OCI-LY7 (cell line): ENCODE data around the gene FRAS1. TPM values are rescaled to one million over a fixed set of nuclear protein-coding genes. Genes with fewer than 3 reads are reported as not detected.

ENCODE experiments used
- BruUV-seq: library from RNA; stranded (reverse); fragments of 400-500 nt; replicated peaks from 2 replicates; lab custom pipeline; 2021; lab: Mats Ljungman, UMichigan
- CTCF ChIA-PET: fragments of 300-600 bp; sonication (Branson Sonifier 250); formaldehyde crosslinking; loops from one replicate; lab custom pipeline; 2022; ENCODE audit warnings: antibody characterized with exemption; ENCODE audit not compliant: unreplicated experiment; lab: Charles Lee
- POLR2A ChIA-PET: fragments of 300-600 bp; sonication (Branson Sonifier 250); formaldehyde crosslinking; loops from one replicate; lab custom pipeline; 2022; ENCODE audit warnings: antibody characterized with exemption; lab: Charles Lee
- DNase-seq: peaks from one replicate; pipeline ENCODE4 v3.0.0-alpha.2; 2015; ENCODE audit warnings: low spot score
- H2AFZ ChIP-seq: fragments of 200-600 bp; sonication (generic), shearing (Covaris generic); 2 replicates; pipeline ENCODE4 v1.6.1; 2014; ENCODE audit warnings: mild to moderate bottlenecking, antibody characterized with exemption, low read length, moderate library complexity
- H3K27ac ChIP-seq: fragments of 200-600 bp; sonication (generic); 2 replicates; pipeline ENCODE4 v1.5.1; 2014; ENCODE audit warnings: mixed run types, low read depth, mild to moderate bottlenecking, moderate library complexity, low read length, inconsistent platforms; ENCODE audit not compliant: poor library complexity, severe bottlenecking
- H3K36me3 ChIP-seq: fragments of 200-600 bp; sonication (generic); 2 replicates; pipeline ENCODE4 v1.6.1; 2014; ENCODE audit warnings: mild to moderate bottlenecking, antibody characterized with exemption, low read length, moderate library complexity, mixed read lengths; ENCODE audit not compliant: insufficient read depth
- H3K4me1 ChIP-seq: fragments of 200-600 bp; sonication (generic); 2 replicates; pipeline ENCODE4 v1.5.1; 2014; ENCODE audit warnings: mild to moderate bottlenecking, low read length; ENCODE audit not compliant: insufficient read depth, poor library complexity, severe bottlenecking
- H3K4me2 ChIP-seq: fragments of 200-600 bp; sonication (generic); 2 replicates; pipeline ENCODE4 v1.6.1; 2014; ENCODE audit warnings: mild to moderate bottlenecking, low read length
- H3K4me3 ChIP-seq: fragments of 200-600 bp; sonication (generic); 2 replicates; pipeline ENCODE4 v1.5.1; 2014; ENCODE audit warnings: mild to moderate bottlenecking, low read depth, low read length; ENCODE audit not compliant: poor library complexity, severe bottlenecking
- H3K79me2 ChIP-seq: fragments of 200-600 bp; sonication (generic); 2 replicates; pipeline ENCODE4 v1.6.1; 2016; ENCODE audit warnings: low read depth, mild to moderate bottlenecking, low read length, moderate library complexity, mixed read lengths; ENCODE audit not compliant: insufficient read depth
- H3K9me2 ChIP-seq: fragments of 200-600 bp; sonication (generic); 2 replicates; pipeline ENCODE4 v1.6.1; 2016; ENCODE audit warnings: mild to moderate bottlenecking, low read length, mixed read lengths; ENCODE audit not compliant: insufficient read depth
- H3K9me3 ChIP-seq: fragments of 200-600 bp; sonication (generic); 2 replicates; pipeline ENCODE4 v1.6.1; 2014; ENCODE audit warnings: mild to moderate bottlenecking, mixed run types, low read length, mixed read lengths
- H4K20me1 ChIP-seq: fragments of 200-600 bp; sonication (generic); 2 replicates; pipeline ENCODE4 v1.6.1; 2014; ENCODE audit warnings: mild to moderate bottlenecking, antibody characterized with exemption, low read length, moderate library complexity, mixed read lengths; ENCODE audit not compliant: insufficient read depth
- CTCF ChIP-seq: fragments of 200-600 bp; sonication (generic); conservative IDR thresholded peaks from 2 replicates; pipeline ENCODE4 v1.5.1; 2014; ENCODE audit warnings: mild to moderate bottlenecking, antibody characterized with exemption, low read length, moderate library complexity, mixed read lengths
- EZH2phosphoT487 ChIP-seq: fragments of 200-600 bp; sonication (generic); IDR thresholded peaks from 2 replicates; pipeline ENCODE4 v1.6.1; 2018; ENCODE audit warnings: low read depth, borderline replicate concordance, mild to moderate bottlenecking, mixed run types, antibody characterized with exemption, low read length, moderate library complexity, mixed read lengths
- intact Hi-C: fragments of 100-400 bp; cut with micrococcal nuclease; formaldehyde crosslinking; loops from one replicate; pipeline ENCODE4 v1.10.0; 2022; ENCODE audit not compliant: unreplicated experiment
- total RNA-seq, 2 experiments: library from RNA; depleted of rRNA in 1 of 2; stranded (reverse); fragments of >200 nt in 1 of 2; shearing (Covaris generic) in 1 of 2; gene quantifications; 2 replicates each; pipeline ENCODE4 v1.2.3, GENCODE V29; 2014 to 2022

Gene FRAS1
- total RNA-seq, 2 experiments from 2014 or later: 0.19 to 0.30 TPM

- H2AFZ ChIP-seq: no peak overlapping the region
- H3K27ac ChIP-seq: no peak overlapping the region
- ChIA-PET CTCF (no interaction called here), POLR2A (interaction anchor here (0.6 kb wide), 1 partner anchor 15 kb away, joined by 4 read pairs; no protein-coding TSS in a partner anchor)
- H3K9me2 ChIP-seq: no peaks in the 10 kb centered on the region; the same call in 1 of the 2 replicates
- H3K36me3 ChIP-seq: no peaks in the 10 kb centered on the region
- no peaks in the 10 kb centered on the region for H3K9me3 ChIP-seq
- DNase-seq: no peak
- no peaks in the 10 kb centered on the region for H4K20me1 ChIP-seq
- intact Hi-C loops: no loop called here
- no peak overlapping the region for H3K4me3 ChIP-seq
- no peaks in the 10 kb centered on the region for H3K4me1 ChIP-seq
- BruUV-seq: no TSS peak
- no peaks in the 10 kb centered on the region for H3K79me2 ChIP-seq
- TF ChIP-seq EZH2phosphoT487 (no peak), CTCF (no peak)
- no peak overlapping the region for H3K4me2 ChIP-seq
Observed at GRCh38 chr4:78370631-78371372, 313.7 kb downstream of the FRAS1 start.

GRCh38 chr4:78372355-78372988 is 315.3 kb downstream of the FRAS1 start:
- TF ChIP-seq CTCF (no peak), EZH2phosphoT487 (no peak)
- Histone ChIP-seq H3K4me1 (no peaks in the 10 kb centered on the region), H3K9me3 (no peaks in the 10 kb centered on the region), H3K79me2 (no peaks in the 10 kb centered on the region), H3K9me2 (no peaks in the 10 kb centered on the region; the same call in 1 of the 2 replicates), H3K4me2 (no peak overlapping the region), H3K4me3 (no peak overlapping the region), H3K36me3 (no peaks in the 10 kb centered on the region), H3K27ac (no peak overlapping the region), H4K20me1 (no peaks in the 10 kb centered on the region), H2AFZ (no peak overlapping the region)
- POLR2A ChIA-PET: interaction anchor here (0.6 to 1.0 kb wide), 2 partner anchors 18 to 482 kb away, joined by 3 read pairs; no protein-coding TSS in a partner anchor
- CTCF ChIA-PET: no interaction called here
- intact Hi-C loops: no loop called here
- no TSS peak for BruUV-seq
- DNase-seq: no peak

GRCh38 chr4:78377555-78377954 is 320.4 kb downstream of the FRAS1 start:
- Histone ChIP-seq H4K20me1 (no peaks in the 10 kb centered on the region), H3K79me2 (no peaks in the 10 kb centered on the region), H3K27ac (no peak overlapping the region), H3K4me1 (no peaks in the 10 kb centered on the region), H3K36me3 (no peaks in the 10 kb centered on the region), H3K9me2 (no peaks in the 10 kb centered on the region; the same call in 1 of the 2 replicates), H3K9me3 (no peaks in the 10 kb centered on the region), H2AFZ (no peak overlapping the region), H3K4me3 (no peak overlapping the region), H3K4me2 (no peak overlapping the region)
- TF ChIP-seq EZH2phosphoT487 (no peak), CTCF (no peak)
- no peak for DNase-seq
- ChIA-PET POLR2A (no interaction called here), CTCF (no interaction called here)
- BruUV-seq: no TSS peak
- intact Hi-C loops: loop anchor here (2.0 kb wide), 1 partner anchor 57 kb away; no protein-coding TSS in a partner anchor
